Gastrocnemius medialis (tissue), 4 donors: ENCODE measurements around the gene ARID5B.

Source experiments
- POLR2A ChIP-seq, 2 donors: fragments of 450-650 bp; IDR thresholded peaks; one replicate each; pipeline ENCODE4 v1.6.1; 2017; ENCODE audit warnings: antibody characterized with exemption in 2 of 2, mild to moderate bottlenecking in 2 of 2, moderate library complexity in 2 of 2
- TF ChIP-seq, protein P1 (sequence below), 5 experiments: fragments of 450-650 bp in 3 of 5; fragments of 200-600 bp in 2 of 5; sonication (generic) in 2 of 5; IDR thresholded peaks in 4 of 5; conservative IDR thresholded peaks in 1 of 5; 1 replicate in 4 of 5; 2 replicates in 1 of 5; pipeline ENCODE4 v1.5.1; 2016 to 2019; ENCODE audit warnings: antibody characterized with exemption in 5 of 5, mild to moderate bottlenecking in 3 of 5, moderate library complexity in 3 of 5

DNA sequence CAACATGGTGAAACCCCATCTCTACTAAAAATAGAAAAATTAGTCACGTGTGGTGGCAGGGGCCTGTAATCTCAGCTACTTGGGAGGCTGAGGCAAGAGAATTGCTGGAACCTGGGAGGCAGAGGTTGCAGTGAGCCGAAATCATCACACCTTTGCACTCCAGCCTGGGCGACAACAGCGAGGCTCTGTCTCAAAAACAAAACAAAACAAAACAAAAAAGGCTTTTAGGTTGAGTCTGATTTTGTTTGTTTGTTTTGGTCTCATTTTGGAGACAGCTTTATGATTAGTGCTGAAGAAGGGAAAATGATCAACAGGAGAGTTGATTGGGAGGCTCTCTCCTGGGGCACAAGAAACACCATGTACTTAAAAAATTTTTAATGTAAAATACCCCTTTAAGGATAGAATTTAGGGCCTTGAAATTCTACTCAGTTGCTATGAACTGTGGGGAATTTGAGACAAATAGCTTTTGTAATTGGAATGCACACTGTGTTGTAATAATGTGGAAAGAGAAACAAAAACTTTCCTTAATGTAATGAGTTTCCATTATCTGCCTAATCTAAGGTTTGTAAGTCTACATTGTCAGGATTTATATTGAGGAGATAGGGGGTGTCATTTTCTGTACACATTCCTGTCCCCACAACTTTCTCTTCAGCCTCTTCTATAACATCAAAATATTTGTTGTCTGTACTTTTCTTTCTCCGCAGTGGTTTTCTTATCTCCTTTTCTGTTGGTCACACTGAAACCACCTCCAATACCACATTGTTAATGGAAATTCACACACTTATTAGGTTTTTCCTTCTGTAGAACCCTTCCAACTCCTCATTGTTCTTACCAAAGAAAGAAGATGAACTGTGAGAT, 41.3 kb downstream of the ARID5B start:
- TF ChIP-seq, protein P1, sequence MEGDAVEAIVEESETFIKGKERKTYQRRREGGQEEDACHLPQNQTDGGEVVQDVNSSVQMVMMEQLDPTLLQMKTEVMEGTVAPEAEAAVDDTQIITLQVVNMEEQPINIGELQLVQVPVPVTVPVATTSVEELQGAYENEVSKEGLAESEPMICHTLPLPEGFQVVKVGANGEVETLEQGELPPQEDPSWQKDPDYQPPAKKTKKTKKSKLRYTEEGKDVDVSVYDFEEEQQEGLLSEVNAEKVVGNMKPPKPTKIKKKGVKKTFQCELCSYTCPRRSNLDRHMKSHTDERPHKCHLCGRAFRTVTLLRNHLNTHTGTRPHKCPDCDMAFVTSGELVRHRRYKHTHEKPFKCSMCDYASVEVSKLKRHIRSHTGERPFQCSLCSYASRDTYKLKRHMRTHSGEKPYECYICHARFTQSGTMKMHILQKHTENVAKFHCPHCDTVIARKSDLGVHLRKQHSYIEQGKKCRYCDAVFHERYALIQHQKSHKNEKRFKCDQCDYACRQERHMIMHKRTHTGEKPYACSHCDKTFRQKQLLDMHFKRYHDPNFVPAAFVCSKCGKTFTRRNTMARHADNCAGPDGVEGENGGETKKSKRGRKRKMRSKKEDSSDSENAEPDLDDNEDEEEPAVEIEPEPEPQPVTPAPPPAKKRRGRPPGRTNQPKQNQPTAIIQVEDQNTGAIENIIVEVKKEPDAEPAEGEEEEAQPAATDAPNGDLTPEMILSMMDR (IDR thresholded peaks at IDR 0.05 in 4 of 5, conservative IDR thresholded peaks at IDR 0.05 in 1 of 5): no peak
- no peak for TF ChIP-seq POLR2A (IDR thresholded peaks at IDR 0.05)
